HG03135 (cell line): ENCODE data around the gene DNAH10.

Experiments used
- ATAC-seq: cut with Tn5 transposase; IDR thresholded peaks from one replicate; pipeline ENCODE4 v1.9.1; 2021; ENCODE audit warnings: mild to moderate bottlenecking, moderate library complexity; ENCODE audit not compliant: unreplicated experiment

DNAH10 gene, protein sequence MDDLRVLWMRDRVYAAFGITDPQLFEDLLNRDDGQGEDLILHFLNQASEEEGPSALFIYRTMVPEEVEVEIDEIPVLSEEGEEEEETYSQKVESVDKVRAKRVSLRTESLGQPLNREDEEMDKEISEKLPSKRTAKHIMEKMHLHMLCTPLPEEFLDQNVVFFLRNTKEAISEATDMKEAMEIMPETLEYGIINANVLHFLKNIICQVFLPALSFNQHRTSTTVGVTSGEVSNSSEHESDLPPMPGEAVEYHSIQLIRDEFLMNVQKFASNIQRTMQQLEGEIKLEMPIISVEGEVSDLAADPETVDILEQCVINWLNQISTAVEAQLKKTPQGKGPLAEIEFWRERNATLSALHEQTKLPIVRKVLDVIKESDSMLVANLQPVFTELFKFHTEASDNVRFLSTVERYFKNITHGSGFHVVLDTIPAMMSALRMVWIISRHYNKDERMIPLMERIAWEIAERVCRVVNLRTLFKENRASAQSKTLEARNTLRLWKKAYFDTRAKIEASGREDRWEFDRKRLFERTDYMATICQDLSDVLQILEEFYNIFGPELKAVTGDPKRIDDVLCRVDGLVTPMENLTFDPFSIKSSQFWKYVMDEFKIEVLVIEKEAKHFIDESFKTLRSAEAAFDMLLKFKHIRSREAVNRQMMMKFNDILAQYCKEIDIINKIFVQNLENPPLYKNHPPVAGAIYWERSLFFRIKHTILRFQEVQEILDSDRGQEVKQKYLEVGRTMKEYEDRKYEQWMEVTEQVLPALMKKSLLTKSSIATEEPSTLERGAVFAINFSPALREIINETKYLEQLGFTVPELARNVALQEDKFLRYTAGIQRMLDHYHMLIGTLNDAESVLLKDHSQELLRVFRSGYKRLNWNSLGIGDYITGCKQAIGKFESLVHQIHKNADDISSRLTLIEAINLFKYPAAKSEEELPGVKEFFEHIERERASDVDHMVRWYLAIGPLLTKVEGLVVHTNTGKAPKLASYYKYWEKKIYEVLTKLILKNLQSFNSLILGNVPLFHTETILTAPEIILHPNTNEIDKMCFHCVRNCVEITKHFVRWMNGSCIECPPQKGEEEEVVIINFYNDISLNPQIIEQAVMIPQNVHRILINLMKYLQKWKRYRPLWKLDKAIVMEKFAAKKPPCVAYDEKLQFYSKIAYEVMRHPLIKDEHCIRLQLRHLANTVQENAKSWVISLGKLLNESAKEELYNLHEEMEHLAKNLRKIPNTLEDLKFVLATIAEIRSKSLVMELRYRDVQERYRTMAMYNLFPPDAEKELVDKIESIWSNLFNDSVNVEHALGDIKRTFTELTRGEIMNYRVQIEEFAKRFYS (N-terminal part only)

DNA sequence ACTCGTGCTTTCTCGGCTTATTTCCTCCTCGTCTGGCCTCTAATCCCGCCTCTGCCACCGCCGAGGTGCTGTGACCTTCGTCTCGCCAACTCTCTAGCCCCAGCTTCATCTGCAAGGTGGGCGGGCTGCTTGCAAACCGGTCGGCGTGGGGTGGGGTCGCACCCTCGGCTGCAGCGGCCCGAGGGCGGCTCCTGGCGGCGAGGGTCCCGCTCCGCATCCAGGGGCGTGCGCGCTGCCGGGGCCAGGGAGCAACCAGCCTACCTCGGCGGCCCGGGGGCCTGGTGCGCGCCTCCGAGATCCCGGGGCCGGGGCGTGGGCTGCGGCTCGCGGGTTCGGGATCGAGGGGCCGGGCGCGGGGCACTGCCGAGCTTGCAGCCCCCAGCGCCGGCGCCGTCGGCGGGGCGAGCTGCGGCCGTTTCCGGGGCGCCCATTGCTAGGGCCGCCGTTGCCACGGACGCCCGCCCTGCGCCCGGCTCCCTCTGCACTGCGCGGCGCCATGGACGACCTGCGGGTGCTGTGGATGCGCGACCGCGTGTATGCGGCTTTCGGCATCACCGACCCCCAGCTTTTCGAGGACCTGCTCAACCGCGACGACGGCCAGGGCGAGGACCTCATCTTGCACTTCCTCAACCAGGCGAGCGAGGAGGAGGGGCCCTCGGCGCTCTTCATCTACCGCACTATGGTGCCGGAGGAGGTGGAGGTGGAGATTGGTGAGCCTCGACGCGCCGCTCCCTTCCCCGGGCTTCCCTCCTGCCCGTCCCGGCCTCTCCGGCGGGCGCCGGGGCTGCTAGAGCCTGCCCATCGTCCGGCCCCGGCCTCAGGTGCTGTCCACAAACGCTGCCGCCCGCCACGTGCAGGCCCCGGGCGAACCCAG, at the start of gene DNAH10:
DNAH10 (plus strand) TSS at position 461 of the 874 bp plus-strand sequence; CDS start at position 497, 36 bp downstream.
- ATAC-seq: peak; percentile 65

DNA sequence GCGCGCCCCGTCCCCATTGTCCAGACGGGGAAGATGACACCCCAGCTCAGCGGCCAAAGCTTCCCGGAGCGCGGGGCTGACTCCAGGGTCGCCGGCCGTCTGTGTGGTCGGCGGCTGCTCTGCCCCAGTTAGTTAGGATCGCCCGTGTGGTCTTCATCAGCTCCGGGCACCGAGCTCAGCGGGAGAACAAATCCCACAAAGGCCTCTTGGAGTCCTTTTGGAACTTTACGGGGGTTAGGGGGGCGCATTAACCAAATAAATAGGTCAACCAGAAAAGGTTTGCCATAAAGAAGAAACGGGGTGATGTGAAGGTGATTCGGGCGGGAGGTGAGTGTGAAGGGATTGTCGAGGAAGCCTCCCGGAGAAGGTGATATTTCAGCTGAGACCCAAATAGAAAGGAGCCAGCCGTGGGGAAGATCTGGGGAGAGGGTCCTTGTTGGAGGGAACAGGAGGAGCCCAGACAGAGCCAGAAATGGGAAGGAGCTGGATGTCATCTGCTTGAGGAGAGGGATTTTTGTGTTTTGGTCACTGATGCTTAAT, 49.3 kb upstream of the DNAH10 start:
- ATAC-seq: no peak

DNA sequence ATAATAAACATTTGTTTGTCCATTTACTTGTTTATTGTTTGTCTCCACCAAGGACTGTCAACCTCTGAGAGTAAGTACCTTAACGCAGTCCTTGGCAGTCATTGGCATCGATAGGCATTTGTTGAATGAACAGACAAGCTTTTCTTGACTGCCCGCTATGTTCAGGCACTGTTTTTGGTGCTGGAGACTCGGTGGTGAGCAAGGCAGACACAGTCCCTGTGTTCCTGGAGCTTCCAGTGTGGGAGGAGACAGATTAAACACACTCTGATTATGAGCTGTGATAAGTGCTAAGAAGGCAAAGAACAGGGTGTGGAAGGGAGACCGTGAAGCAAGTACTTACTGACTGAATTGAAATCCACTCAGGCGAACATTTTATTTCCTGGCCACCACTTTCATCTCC, 48.7 kb upstream of the DNAH10 start:
- ATAC-seq: no peak

DNA sequence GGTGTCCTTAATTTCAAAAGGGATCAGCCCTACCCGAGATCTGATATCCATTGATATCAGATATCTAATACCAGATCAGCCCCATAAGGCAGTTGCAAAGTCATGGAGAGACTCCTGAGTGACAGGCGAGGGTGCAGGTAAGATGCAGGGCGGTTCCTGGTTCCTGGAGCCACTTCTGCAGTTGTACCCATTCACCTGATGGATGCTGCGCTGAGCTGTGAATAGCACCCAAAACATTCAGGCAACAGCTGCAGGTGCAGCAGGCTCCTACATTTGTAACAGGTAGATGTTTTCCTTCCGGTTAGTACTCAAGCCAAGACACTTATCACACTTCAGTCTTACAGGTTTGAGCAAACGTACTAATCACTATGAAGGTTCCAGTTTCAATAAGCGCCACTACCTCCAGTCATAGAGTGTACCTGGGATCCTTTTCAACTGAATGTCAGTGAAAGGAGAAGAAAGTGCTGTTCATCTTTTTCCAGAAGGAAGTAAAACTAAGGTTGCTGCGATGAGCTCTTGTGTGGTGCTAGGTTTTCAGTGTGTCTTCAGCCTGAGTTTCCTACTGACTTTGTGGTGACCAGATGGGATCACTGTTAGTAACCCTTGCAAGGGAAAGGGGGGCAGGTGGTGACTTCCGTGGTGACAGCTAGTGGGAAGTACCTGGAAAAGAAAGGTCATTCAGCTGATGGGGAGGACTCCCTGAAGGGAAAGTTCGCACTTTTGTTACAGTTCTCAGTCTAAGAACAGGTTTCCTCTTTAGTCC, 48.1 kb upstream of the DNAH10 start:
- ATAC-seq: peak; percentile 35

DNA sequence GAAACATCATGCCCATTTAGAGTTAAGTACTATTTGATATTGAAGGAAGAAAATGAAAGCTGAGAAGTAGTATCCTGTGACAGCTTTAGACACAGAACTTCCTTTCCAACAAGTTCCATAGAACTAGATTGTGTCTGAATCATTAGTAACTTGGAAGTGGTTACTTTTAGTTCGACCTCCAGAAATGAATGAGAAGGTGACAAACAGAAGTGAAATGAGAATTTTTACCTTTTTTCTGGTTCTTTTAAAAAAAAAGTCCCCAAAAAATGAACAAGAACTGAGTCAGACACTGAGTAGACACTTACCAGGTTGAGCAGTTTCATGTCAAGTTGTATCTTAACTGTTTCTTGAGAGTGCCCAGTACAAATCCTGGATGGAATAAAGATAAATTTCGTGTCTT, 46.9 kb upstream of the DNAH10 start:
- no peak for ATAC-seq

DNA sequence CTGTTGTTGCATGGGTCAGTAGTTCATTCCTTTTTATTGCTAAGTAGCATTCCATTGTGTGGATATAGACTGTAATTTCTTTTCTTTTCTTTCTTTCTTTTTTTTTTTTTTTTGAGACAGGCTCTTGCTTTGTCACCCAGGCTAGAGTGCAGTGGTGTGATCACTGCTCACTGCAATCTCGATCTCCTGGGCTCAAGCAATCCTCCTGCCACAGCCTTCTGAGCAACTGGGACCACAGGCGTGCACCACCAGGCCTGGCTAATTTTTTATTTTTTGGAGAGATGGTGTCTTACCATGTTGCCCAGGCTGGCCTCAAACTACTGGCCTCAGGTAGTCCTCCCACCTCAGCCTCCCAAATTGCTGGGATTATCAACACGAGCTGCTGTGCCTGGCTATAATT, 44.8 kb upstream of the DNAH10 start:
- ATAC-seq: no peak

DNA sequence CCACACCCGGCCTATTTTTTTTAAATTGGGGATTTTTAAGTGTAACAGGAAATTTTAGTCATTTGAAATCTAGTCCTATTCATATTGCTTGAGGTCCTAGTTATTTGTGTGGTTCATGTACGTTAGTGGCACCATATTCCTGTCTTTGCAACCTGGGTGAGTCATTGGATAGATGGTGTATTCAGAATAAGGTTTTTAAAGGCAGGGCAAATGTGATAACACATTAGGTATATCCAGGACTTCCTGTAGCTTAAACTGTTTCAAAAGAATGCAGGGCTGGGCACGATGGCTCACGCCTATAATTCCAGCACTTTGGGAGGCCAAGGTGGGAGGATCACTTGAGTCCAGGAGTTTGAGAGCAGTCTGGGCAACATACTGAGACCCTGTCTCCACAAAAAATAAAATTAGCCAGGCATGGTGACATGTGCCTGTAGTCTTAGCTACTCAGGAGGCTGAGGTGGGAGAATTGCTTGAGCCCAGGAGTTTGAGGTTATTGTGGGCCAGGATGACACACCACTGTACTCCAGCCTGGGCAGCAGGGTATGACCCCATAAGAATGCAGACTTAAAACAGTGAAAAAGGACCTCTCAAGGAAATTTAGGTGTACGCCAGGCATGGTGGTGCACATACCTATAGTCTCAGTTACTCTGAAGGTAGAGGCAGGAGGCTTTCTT, 41.8 kb upstream of the DNAH10 start:
- ATAC-seq: no peak

DNA sequence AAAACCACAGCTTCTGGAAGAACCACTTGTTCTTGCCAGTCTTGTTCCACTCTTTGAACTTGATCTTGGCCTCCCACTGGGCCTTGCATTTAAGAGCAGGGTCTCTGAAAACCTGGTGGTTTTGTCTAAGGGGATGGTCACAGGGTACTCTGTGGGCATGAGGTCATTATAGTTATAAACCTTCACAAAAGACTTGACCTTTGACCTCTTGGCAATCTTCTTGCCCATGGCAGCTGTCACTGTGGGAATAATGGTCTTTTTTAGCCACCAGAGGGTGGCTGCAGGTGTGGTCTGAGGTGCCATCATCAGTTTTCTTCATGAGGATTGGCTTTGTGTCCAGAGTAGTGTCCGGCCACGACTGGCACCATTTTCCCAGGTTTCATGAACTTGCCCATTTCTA, 40.9 kb upstream of the DNAH10 start:
- no peak for ATAC-seq

DNA sequence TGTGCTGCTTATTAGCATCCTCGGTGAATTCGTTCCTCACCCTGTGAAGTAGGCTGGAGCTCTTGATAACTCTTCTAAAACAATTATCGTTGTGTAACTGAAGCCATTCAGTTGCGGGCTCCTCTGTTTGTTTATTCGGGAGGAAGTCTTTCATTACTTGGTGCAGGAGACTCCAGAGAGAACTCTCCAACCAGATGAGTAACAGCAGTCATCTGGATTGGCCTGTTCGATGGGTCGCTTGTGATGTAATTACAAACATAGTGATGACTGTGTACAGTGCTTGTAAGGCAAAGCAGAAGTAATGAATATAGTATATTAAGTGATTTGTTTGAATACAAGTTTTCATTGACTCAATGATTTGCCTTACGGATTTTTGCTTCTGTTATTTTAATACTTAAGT, 39.1 kb upstream of the DNAH10 start:
- no peak for ATAC-seq

DNA sequence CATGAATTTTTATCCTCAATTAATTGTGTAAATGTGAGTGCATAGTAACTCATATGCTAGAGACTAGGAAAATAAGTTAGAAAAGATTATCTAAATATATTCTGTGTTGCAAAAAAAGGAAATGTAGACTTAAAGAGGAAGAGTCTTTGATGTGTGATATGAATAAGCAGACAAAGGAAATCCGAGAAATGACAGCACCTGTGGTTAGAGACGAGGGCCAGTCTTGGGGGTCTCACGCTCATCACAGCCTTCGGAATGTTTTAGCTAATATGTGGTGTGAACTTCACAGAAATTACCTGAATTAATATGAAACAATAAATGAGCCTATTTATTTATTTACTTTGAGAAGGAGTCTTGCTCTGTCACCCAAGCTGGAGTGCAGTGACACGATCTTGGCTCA, 38.3 kb upstream of the DNAH10 start:
- ATAC-seq: peak; percentile 57

DNA sequence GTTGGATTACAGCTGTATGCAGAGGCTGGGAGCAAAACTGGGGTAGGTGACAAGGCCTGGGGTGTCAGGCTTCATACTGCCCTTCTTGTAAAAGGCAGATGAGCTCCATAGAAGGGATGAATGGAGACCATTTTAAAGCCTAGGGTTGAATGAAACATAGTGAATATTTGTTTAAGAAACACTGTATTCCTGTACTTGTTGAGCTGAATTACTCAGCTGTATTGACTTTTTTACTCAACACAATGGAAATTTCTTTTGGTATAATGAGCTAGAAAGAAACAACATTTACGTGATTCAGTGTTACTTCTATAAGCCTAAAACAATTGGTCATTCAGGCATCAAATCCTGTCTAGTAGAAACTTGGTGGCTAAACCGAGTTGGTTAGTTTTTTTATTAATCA, 35.9 kb upstream of the DNAH10 start:
- ATAC-seq: no peak

DNA sequence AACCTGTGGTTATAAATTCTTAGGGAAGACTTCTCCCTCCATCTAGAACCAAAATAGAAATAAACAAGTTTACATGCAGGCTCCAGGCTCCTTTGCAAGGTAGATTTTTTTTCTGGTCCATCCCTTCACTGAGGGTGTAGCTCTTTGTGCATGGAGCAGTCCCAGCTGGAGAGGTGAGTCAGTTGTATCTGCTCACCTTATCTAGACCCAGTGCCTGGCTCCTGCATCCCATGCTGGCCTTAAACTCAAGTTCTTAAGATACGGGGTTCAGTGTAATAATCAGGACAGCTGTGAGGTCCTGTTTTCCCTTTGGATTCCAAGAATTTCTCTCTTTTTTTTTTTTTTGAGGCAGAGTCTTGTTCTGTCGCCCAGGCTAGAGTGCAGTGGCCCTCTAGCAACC, 35.1 kb upstream of the DNAH10 start:
- no peak for ATAC-seq

DNA sequence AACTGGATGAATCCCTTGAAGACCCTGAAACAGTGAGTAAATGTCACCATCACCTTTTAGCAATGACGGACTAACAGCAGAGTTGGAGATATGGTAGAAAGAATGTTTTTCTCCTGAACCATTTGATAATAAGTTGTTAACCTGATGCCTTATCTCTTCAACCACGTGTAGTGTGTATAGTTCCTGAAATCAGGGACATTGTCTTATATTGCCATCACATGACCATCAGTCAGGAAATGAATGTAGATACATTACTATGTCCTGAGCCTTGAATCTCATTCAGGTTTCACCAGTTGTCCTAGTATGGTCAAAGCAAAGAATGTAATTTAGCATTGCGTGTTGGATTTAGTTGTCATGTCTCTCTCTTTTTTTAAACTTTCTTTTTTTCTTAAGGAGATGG, 34.2 kb upstream of the DNAH10 start:
- no peak for ATAC-seq

DNA sequence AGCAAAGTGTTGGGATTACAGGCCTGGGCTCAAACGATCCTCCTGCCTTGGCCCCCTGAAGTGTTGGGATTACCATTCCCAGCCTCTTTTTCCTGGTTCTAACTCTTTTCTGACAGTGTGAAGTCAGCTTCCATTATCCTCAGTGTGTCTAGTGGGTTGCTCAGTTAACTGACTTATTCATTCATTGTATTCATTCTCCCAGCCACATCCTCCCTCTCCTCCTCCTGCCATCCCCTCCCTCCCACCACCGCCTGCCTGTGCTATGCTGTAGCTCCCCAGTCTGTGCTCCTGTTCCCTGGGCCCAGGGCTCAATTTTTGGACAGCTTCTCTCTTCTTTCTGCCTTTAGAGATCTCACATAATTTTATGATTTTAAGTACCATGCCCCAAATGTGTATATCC, 30.5 kb upstream of the DNAH10 start:
- ATAC-seq: no peak

DNA sequence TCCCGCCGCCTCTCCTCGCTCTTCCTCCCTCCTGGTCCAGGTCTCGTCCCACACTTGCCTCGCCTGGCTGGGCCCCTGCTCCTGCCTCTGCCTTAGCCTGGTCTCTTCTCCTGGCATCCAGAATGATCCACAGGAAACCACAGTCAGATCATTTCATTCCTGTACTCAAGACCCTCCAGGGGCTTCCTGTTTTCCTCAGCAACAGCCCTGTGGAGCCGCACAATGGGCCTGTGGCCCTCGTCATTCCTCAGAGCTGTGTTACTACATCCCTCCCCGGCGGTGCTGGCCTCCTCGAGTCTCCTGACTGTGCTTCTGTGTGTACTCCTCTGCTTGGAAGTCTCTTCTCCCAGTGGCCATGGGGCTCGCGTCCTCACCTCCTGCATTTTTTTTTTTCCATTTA, 29.9 kb upstream of the DNAH10 start:
- no peak for ATAC-seq

DNA sequence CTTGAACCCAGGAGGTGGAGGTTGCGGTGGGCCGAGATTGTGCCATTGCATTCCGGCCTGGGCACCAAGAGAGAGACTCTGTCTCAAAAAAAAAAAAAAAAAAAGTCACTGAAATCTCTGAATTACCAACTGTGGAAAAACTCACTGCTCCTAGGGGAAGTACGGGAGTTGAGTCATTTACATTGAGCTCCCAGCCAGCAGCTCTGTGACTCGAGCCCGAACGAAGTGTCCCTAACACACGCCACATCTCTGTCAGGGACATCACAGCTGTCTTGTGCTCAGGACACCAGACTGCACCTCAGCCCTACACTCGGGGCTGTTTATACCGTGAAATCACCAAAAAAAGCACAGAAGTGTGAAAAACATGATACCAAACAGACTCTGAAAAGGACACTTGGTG, 28.9 kb upstream of the DNAH10 start:
- ATAC-seq: no peak

DNA sequence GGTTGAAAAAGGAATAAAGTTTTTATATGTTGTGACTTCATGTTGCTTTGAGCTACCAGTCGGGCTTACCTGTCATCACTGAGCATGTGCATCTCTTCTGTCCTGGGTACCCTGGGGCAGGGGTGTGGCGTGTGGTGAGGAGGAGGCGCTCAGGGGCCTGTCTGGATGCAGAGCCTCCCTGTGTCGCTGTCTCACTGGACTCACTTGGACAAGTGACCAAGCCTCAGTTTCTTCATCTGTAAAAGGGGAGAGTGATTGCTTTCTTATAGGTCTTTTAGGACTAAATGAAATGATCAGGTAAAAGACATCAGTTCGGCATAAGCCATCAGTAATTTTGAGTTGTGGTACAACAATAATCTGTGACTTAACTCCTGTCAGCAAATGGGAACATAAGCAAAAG, 27.8 kb upstream of the DNAH10 start:
- no peak for ATAC-seq

DNA sequence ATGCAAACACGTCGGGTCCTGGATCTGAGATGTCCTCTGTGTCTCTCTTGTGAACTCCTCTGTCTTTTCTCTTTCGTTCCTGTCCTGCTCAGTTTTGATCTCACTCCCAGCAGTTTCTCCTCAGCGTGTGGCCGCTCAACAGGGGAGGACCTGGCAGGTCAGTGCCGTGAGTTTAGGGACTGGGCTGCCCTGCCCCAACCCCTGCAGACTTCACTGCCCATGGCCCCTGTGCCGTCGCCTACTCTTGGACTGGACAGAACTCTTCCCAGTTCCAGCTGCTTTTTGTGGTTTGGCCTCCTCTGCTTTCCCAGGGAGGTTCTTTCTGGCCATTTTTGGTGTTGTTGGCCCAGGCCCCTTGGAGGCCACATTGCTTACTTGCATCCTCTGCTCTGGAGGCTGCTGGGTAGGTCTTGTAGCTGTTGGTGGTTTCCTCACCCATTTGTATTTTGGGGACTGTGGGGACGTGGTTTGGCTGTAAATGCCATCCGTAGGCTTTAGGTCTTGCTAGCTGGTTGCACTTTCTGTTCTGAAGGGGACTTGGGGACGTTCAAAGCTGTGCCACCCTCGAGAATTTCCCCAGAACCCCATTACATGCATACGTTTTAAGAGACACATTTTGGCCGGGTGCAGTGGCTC, 20.0 kb upstream of the DNAH10 start:
- ATAC-seq: no peak
